D721Med (cell line): ENCODE data around the gene RUNX1.

Source experiments
- DNase-seq: peaks from one replicate; pipeline ENCODE4 v3.0.0; 2011; ENCODE audit warnings: low spot score; ENCODE audit not compliant: insufficient read length
- FAIRE-seq: peaks from 2 replicates; lab custom pipeline; 2011; peaks lifted over from hg19 to GRCh38; lab: Jason Lieb, UNC
- CTCF ChIP-seq: IDR thresholded peaks from 2 replicates; pipeline ENCODE4 v1.5.1; 2012; ENCODE audit warnings: mild to moderate bottlenecking, control low read depth; ENCODE audit not compliant: insufficient read depth; ENCODE audit errors: missing control alignments

Gene RUNX1

DNA sequence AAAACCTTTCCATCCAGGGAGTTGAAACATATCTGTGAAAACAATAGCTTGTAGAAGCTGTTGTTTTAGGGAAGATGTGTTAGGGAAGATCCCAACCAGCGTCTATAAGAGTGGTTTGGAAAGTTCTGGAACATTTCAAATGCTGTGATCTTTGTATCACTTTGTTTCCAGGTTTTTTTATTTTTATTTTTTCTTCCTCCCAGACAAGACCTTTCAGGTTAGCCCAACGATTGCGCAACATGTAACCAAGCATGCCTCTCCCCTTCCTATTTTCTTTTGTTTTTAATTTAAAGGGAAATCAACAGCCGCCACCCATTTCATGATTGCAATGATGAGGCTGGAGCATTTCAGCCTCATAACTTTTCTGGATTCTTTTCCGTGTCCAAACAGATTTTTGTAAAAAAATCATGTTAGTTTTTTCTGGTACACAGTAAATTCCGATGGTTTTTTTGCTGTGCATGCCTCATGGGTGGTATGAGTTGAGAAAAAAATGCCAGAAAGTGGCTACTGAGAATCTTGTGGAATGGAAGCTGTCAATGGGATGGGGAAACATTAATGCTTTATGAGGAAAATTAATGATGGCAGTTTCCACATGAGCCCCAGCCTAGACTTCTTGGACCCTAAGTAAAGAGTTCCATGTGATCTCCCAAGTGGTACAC lies 109.3 kb downstream of the RUNX1 start:
- DNase-seq, result no peak
- FAIRE-seq, result no peak
- no peak for TF ChIP-seq CTCF

DNA sequence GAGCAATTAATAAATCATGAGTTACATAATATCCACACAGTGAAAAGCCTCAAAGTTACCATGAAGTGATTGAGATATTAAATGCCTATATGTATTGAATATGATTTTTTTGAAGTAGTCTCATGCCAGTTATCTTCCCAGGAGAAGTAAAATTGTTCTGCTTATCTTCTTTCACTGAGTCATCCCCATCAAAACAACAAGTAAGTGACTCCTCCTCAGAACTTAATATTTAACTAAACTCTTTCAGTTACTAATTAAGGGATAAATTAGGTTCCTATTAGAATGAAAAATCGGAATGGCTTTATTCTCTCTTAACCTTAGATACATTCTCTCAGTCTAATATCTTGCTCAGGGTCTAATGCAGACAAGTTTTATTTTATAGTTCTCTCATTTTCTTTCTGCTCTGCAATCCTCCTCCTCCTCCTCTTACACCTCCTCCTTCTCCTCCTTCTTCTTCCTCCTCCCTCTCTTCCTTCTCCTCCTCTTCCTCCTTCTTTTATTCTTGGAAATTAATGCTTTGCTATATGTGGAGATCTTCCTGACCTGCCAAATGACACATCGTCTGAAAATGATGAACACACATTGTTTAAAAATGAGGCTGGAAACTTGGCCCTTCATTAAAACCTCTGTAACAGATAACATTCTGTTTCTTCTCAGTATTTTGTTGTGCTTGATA lies 110.9 kb downstream of the RUNX1 start:
- no peak for TF ChIP-seq CTCF
- no peak for DNase-seq
- FAIRE-seq, result no peak

GRCh38 chr21:34936883-34937563 lies 112.1 kb downstream of the RUNX1 start:
- no peak for DNase-seq
- TF ChIP-seq CTCF, result no peak
- FAIRE-seq, result no peak

- FAIRE-seq (no peak), DNase-seq (no peak)
- TF ChIP-seq CTCF, result no peak
Observed at GRCh38 chr21:34936371-34936789, 112.7 kb downstream of the RUNX1 start.

DNA sequence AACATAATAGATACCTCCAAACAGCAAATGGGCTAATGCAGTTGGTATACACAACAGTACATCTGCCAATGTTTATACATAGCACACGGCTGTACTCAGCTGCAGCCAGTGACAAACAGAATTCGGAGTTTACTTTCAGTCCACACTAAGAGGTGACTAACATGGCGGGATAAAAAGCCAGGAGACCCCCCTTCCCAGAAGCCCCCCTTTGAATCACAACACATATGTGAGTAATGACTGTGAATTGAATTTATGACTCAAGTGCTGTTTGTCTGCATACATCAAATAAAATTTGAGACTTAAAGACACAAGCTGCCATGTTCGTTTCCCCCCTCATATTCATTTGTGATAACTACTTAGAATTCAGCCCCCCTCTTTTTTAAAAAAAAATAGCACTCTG lies 113.2 kb downstream of the RUNX1 start:
- FAIRE-seq, result no peak
- DNase-seq, result no peak
- TF ChIP-seq CTCF, result no peak

DNA sequence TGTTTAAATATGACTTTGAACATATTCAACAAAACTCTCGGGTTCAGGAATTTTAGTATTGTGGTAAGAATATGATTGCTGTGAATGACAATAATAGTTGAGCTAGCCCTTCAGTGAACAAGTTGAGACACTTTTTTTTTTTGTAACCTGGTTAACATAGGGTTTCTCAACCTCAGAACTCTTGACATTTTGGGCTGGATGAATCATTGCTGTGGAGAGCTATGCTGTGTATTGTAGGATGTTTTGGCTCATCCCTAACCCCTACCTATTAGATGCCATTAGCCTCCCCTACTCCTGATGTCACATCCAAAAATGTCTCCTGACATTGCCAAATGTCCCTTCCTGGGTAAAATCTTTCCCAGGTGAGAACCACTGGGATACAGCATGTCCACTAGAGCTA lies 113.7 kb downstream of the RUNX1 start:
- DNase-seq, result no peak
- no peak for TF ChIP-seq CTCF
- no peak for FAIRE-seq

GRCh38 chr21:34934350-34934749 lies 114.8 kb downstream of the RUNX1 start:
- FAIRE-seq (no peak), DNase-seq (no peak)
- TF ChIP-seq CTCF, result no peak
